ENCODE results near the gene TRIO. TPM values are rescaled to one million over a fixed set of nuclear protein-coding genes. Genes with fewer than 3 reads are reported as not detected.
A peak's percentile ranks its signal among the peaks of the same experiment; 100 is the strongest.

TRIO gene
- total and polyA plus RNA-seq, 10 of the 15 experiments (the other 5 are each of a cell fraction or from before 2014, with no cell fraction given) = 5.1 to 96.4 (median 44.6) TPM

DNA sequence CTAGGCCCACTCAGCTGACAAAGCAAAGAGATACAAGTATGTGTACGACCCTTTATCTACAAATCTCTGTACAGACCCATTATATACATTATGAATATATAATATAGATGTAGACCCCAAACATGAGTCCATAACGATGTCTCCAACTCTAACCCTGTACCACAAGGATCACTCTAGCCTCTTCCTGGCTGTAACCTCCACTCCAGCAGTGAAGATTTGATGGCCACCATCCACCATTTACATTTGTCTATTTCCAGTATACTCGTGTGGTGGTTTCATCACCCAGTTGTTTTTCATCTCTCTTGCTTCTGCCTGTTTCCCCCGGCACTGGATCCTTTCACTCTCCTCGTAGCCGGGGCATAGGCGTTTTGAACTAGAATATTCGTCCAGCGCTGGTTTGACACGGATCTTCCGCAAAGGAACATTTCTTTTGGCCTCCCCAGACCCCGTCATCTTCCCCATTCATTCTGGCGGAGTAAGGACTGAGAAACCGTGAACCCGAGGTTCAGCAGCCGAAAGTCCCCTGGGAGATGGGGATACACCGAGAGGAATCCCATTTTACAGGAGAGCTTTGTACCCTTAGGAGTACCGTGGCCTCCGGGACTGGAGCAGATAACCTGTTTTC lies 828 bp upstream of the TRIO start:
- BruUV-seq (replicated peaks) = TSS peak; percentile 67
- FAIRE-seq = peak; percentile 69
- Histone ChIP-seq H3K79me2 (ENCODE audit: control insufficient read depth, insufficient read depth, low read length) (peaks cover 39% of the 10 kb centered on the region), H3K9me3 (replicated peaks; ENCODE audit: control insufficient read depth, insufficient read depth, low read length) (no peaks in the 10 kb centered on the region; the same call in 2 of the 3 replicates), H3K4me1 (ENCODE audit: control insufficient read depth, insufficient read depth, low read length) (peaks cover 11% of the 10 kb centered on the region), H3K4me3 (peak overlapping the region; percentile 85), H3K27me3 (replicated peaks in 1 of 2; ENCODE audit: control insufficient read depth in 2 of 2, insufficient read depth in 2 of 2, low read length in 1 of 2) (no peaks in the 10 kb centered on the region), H2AFZ (ENCODE audit: control insufficient read depth, low read depth, low read length) (peak overlapping the region; percentile 74), H3K36me3 (ENCODE audit: control insufficient read depth in 2 of 2, insufficient read depth in 2 of 2, low read length in 1 of 2) (no peaks in the 10 kb centered on the region), H3K4me2 (ENCODE audit: control insufficient read depth, insufficient read depth) (peak overlapping the region; percentile 64), H4K20me1 (ENCODE audit: control insufficient read depth, insufficient read depth) (no peaks in the 10 kb centered on the region), H3K27ac (ENCODE audit: control insufficient read depth, insufficient read depth) (peak overlapping the region; percentile 70), H3K9ac (ENCODE audit: control insufficient read depth, insufficient read depth, low read length) (peak overlapping the region; percentile 81)
- DNase-seq (ENCODE audit: low read depth, low spot score) = no peak
- ChIA-PET SMC1A (ENCODE audit: uncharacterized antibody, unreplicated experiment) (interaction anchor here (0.7 to 13.1 kb wide), 5 partner anchors 29 to 273 kb away, joined by 3 to 225 read pairs (median 15); no protein-coding TSS in a partner anchor), RAD21 (ENCODE audit: unreplicated experiment) (interaction anchor here (0.7 to 17.7 kb wide), 11 partner anchors 14 to 506 kb away, joined by 3 to 373 read pairs (median 6); no protein-coding TSS in a partner anchor), CTCF (interaction anchor here (0.6 to 2.0 kb wide), 12 partner anchors 16 to 725 kb away, joined by 3 to 8 read pairs (median 4); no protein-coding TSS in a partner anchor), POLR2A (interaction anchor here (1.0 to 22.7 kb wide), 5 partner anchors 13 to 71 kb away, joined by 3 to 347 read pairs (median 54); no protein-coding TSS in a partner anchor)
- intact Hi-C loops (cut with micrococcal nuclease; ENCODE audit: unreplicated experiment) = loop anchor here (1.0 kb wide), 1 partner anchor 33 kb away; no protein-coding TSS in a partner anchor
- peak; percentile 0; the same call in 1 of the 3 replicates for ATAC-seq
- WGBS (ENCODE audit: insufficient coverage, insufficient replicate concordance, low lambda C conversion rate, missing lambda C conversion rate) = 21% methylated on average over 19 of the region's 19 CpGs
- in situ Hi-C loops (cut with MboI) = no loop called here
- TF ChIP-seq PML (IDR thresholded peaks at IDR 0.05; ENCODE audit: low read length) (0 out of 2 replicates have a peak, but pooled peaks have one; percentile 16), ZNF207 (IDR thresholded peaks at IDR 0.05; ENCODE audit: borderline replicate concordance) (no peak), NR2C1 (IDR thresholded peaks at IDR 0.05) (no peak), CBFB (IDR thresholded peaks at IDR 0.05; ENCODE audit: low read depth) (no peak), TARDBP (IDR thresholded peaks at IDR 0.05; ENCODE audit: borderline replicate concordance) (no peak), YY1 (IDR thresholded peaks at IDR 0.05; ENCODE audit: low read depth, low read length) (0 out of 2 replicates have a peak, but pooled peaks have one; percentile 15), CREB1 (IDR thresholded peaks at IDR 0.05; ENCODE audit: low read depth) (no peak), BHLHE40 (IDR thresholded peaks at IDR 0.05; ENCODE audit: borderline replicate concordance in 1 of 2, low read depth in 2 of 2, low read length in 1 of 2) (0 out of 4 replicates have a peak, but pooled peaks of 1 of the 2 experiments have one; percentile 5), MEF2B (IDR thresholded peaks at IDR 0.05; ENCODE audit: partially characterized antibody, poor library complexity, severe bottlenecking) (peak; percentile 96), TCF3 (IDR thresholded peaks at IDR 0.05; ENCODE audit: borderline replicate concordance, insufficient read depth, low read depth, low read length) (no peak), KLF5 (IDR thresholded peaks at IDR 0.05; ENCODE audit: partially characterized antibody) (no peak), NR2F1 (conservative IDR thresholded peaks at IDR 0.05) (peak; percentile 29; the same call in 1 of the 2 replicates), ZNF384 (IDR thresholded peaks at IDR 0.05; ENCODE audit: borderline replicate concordance, low read depth, low read length) (no peak)
- TF ChIP-seq, protein P1, sequence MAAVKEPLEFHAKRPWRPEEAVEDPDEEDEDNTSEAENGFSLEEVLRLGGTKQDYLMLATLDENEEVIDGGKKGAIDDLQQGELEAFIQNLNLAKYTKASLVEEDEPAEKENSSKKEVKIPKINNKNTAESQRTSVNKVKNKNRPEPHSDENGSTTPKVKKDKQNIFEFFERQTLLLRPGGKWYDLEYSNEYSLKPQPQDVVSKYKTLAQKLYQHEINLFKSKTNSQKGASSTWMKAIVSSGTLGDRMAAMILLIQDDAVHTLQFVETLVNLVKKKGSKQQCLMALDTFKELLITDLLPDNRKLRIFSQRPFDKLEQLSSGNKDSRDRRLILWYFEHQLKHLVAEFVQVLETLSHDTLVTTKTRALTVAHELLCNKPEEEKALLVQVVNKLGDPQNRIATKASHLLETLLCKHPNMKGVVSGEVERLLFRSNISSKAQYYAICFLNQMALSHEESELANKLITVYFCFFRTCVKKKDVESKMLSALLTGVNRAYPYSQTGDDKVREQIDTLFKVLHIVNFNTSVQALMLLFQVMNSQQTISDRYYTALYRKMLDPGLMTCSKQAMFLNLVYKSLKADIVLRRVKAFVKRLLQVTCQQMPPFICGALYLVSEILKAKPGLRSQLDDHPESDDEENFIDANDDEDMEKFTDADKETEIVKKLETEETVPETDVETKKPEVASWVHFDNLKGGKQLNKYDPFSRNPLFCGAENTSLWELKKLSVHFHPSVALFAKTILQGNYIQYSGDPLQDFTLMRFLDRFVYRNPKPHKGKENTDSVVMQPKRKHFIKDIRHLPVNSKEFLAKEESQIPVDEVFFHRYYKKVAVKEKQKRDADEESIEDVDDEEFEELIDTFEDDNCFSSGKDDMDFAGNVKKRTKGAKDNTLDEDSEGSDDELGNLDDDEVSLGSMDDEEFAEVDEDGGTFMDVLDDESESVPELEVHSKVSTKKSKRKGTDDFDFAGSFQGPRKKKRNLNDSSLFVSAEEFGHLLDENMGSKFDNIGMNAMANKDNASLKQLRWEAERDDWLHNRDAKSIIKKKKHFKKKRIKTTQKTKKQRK (IDR thresholded peaks at IDR 0.05; ENCODE audit: low read depth, low read length) = no peak
- TF ChIP-seq, protein P2, sequence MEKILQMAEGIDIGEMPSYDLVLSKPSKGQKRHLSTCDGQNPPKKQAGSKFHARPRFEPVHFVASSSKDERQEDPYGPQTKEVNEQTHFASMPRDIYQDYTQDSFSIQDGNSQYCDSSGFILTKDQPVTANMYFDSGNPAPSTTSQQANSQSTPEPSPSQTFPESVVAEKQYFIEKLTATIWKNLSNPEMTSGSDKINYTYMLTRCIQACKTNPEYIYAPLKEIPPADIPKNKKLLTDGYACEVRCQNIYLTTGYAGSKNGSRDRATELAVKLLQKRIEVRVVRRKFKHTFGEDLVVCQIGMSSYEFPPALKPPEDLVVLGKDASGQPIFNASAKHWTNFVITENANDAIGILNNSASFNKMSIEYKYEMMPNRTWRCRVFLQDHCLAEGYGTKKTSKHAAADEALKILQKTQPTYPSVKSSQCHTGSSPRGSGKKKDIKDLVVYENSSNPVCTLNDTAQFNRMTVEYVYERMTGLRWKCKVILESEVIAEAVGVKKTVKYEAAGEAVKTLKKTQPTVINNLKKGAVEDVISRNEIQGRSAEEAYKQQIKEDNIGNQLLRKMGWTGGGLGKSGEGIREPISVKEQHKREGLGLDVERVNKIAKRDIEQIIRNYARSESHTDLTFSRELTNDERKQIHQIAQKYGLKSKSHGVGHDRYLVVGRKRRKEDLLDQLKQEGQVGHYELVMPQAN (conservative IDR thresholded peaks at IDR 0.05) = 0 out of 2 replicates have a peak, but pooled peaks have one; percentile 15
